HG03442 (cell line): ENCODE results near the gene LRRC18.

Experiments
- ATAC-seq: cut with Tn5 transposase; IDR thresholded peaks from one replicate; pipeline ENCODE4 v1.9.1; 2021; ENCODE audit warnings: mild to moderate bottlenecking, moderate library complexity; ENCODE audit not compliant: unreplicated experiment

LRRC18 gene

DNA sequence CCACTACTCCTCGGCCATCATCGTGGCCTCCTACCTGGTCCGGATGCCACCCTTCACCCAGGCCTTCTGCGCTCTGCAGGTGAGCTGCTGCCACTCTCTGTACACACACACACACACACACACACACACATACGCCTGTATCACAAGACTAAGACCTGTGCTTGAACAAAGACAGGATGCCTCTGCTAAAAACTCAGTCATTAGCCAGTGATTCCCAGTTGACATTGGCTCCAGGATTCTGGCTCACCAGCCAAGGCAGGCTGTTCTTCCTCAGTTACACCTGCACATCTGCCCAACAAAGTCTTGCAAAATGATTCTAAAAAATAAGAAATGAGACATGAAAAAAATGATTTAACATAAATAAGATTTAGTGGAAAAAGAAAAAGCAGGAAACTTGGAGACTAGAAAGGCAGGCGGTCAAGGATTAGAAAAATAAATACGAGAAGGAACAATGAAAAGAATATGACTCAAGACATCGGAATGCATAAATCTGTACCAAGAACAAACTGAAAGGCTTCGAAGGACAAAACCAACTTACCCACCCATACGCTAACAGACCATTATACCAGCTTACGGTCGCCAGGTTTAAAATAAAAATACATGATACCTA lies 7.4 kb upstream of the LRRC18 start:
- no peak for ATAC-seq

- ATAC-seq = no peak
Measured at GRCh38 chr10:48946332-48946731, 6.7 kb upstream of the LRRC18 start.

- ATAC-seq = no peak
Measured at GRCh38 chr10:48945441-48946130, 5.9 kb upstream of the LRRC18 start.

GRCh38 chr10:48944171-48944570 lies 4.5 kb upstream of the LRRC18 start:
- no peak for ATAC-seq

DNA sequence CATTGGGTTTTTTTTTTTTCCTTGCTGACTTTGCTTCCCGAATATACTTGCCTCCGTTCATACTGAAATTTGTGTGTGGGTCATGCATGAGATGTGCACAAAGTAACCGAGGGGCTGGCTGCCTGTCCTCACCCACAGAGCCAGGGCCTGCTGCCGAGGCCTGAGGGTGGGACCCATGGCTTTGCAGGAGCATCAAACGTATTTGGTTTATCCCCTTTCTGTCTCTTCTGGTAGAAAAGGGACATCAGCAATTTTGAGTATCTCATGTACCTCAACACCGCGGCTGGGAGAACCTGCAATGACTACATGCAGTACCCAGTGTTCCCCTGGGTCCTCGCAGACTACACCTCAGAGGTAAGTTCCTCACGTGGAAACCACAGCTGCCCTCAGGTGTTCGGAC lies 3.5 kb upstream of the LRRC18 start:
- no peak for ATAC-seq

DNA sequence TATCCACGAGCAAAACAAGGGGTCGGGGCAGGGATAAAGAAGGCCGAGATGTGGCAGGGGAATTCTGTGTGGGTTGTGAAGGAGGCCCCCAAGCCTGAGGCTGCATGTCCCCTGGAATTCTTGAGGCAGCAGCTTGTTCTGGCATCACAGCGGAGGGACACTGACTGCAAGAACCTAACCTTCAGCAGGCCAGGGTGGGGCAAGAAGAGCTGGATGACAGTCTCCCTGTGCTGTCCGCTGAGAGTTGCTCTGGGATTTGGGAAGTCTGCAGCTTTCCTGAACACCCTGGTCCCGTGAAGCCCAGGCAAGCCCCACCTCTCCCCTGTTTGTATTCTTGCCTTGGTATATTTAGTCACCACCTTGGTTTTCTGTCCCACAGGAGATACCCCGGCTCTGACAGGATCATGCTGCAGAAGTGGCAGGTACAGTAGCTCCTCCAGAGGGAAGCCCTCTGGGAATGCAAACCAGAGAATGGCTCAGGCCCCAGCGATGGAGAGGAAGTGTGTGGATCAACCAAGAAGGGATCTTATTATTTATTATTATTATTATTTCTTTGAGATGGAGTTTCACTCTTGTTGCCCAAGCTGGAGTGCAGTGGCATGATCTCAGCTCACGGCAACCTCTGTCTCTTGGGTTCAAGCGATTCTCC lies 1.9 kb upstream of the LRRC18 start:
- ATAC-seq = no peak

GRCh38 chr10:48940958-48941357 lies 1.3 kb upstream of the LRRC18 start:
- ATAC-seq = no peak

GRCh38 chr10:48940372-48940771 lies 732 bp upstream of the LRRC18 start:
- ATAC-seq = no peak

GRCh38 chr10:48938990-48939536 lies 577 bp downstream of the LRRC18 start:
- no peak for ATAC-seq

DNA sequence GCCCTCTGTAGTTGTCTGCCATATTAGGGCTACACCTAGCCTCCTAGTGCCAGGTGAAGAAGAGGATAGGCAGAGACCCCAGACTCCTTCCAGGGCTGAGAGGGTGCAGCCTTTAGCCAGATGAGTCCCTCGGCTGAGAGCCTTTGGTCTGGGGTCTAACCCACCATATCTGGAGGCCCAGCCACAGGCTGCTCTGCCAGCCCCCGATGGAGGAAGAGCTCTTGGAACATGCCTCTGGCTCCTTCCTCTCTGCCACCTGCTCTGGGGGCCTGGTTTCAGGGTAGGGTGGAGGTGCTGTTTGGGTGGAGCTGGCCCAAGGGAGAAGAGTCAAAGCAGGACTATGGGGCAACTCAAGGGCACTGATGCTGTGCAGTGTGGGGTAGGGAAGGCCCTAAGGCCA lies 1.4 kb downstream of the LRRC18 start:
- ATAC-seq = no peak

DNA sequence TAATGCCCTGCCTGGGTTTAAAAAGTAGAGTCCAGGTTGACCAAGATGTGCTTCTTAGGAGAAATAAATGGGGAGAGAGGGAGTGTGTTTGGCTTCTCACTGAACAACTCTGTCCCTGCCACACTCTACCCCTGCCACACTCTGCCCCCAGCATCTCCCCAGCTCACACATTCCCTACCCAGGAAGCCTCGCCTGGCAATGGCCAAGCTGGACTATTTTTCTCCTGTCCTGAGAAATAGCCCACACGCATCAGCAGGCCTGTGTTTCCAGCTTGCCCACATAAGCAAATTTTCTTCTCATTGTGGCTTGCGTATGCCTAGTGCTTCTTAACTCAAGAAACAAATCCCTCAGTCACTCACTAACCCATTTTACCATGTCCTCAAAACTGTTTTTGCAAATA lies 1.8 kb downstream of the LRRC18 start:
- no peak for ATAC-seq

- no peak for ATAC-seq
Measured at GRCh38 chr10:48935577-48935976, 4.1 kb downstream of the LRRC18 start.

DNA sequence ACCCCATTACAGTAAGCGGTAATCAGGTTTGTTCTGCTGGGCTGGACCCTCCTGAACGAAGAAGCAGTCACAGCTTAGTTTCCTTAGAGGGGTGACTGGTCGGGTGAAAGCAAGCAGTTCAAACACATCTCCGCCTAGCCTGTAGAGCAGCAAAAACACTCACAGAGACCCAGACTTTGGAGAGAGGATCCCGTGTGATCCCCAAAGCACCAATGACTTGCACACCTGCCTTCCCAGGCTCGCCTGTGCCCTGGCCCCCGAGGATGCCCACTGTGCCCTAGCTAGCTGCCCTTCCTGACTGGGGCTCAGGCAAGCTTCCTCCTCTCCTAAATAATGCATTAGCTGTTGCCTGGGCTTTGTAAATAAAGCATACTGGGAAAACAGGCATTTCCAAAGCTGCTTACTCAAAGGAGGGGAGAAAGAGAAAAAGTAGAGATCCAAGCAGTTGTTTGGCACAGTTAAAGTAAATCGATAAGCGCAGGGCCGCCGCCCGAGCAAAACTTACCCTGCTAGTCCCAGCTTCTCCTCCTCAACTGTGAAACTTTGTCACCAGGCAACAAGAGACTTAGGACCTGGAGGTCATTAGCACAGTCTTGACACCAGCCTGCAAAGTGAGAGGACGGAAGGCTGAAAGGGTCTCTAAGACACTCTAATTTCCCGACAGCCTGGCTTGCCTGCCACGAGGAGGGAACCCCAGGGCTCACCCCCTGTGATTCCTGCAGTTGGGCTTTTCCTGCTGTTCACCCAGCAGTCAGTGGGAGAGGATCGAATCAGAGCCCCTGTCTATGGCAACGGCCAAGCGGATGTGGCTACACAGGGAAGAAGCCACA lies 4.8 kb downstream of the LRRC18 start:
- ATAC-seq = no peak

DNA sequence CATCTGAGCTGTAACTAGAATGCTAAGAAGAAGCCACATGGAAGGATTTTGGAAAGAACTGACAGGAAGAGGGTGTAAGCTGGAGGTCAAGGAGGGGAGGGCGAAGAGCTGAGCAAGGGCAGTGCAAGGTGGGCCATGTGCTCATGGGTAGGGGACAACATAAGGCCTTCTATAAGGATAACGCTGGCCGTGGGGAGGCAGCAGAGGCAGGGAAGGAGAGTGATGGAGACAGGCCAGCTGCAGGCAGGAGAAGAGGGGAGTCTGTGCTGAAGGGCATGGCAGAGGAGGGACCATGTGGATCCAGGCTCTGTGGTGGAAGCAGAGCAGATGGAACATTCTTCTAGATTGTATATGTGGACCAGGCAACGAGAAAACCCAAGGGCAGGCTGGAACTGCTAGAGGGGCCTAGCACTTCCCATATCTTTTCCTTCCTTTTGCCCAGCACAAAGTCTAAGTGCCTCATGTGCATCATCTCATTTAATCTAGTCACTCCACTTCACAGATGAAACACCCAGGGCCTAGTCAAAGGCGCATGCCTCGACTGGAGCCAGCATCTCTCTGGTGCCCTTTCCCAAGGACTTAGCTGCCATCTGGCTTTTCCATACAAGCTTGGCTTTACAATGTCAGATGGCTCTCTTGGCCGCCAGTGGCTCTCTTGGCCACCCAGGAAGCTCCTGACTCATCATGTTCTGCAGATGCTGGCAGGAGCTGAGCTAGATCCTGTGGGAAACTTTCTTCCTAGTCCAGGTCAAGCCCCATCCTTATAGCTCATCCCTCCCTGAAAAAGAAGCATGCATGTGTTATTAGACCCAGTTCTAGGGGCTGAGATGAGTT lies 6.6 kb downstream of the LRRC18 start:
- ATAC-seq = no peak

- ATAC-seq = no peak
Measured at GRCh38 chr10:48931188-48931587, 8.5 kb downstream of the LRRC18 start.

DNA sequence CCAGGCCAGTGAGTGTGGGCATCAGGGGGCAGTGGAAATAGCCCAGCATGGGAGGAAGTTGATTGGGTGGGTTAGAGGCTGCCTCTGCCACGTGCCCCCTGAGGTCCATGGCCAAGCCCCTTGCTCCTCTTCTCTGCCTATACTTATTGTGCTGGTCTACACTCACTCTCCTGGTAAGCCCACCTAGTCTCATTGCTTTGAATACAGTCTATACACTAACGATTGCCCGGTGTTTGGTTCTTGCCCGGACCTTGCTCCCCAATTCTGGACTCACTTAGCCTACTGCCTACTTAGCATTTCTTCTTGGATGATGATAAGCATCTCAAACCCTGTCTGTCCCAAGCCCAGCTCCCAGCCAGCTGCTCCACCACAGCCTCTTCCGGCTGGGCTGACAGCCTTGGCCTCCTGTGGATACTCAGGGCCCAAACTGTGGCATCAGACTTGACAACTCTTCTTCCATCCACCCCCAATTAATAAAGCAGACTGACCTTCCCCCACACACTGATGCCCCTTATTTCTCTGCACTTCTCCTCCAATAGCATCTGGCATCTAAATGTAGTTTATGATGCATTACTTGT lies 10.1 kb downstream of the LRRC18 start:
- ATAC-seq = no peak

DNA sequence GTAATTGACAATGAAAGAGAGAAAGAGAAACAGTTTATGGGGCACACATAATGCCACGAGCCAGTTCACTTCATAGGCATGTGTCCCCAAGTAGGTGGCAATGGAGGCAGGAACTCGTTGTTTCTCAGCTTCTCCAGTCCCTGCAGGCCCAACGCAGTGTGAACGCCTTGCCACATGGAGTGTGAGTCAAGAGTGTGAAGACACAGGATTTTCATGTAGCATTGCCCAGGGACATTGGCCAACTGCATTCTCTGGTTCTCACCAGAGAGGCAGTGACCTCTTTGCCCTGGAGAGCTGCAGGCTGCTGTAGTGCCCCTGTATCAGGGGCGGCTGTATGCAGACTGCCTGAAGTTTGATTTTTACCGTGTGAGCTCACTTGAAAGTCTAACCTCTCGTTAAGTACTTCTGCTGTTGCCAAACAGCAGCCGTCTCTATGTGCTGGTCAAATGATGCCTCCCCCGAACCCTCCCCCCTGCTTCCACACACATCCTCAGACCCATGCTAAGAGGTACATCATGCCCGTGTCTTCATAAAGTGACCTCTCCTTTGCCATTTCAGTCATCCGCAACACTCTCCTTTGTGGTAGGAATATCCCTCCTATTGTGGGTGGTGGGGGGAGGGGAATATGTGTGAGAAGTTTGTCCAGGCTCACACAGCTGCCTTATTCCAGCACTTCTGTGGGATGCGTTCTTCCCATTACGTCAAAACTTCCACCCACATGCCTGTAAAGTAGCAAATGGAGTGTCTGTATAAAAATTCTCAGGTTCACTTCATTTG lies 12.7 kb downstream of the LRRC18 start:
- ATAC-seq = no peak

GRCh38 chr10:48926255-48926654 lies 13.4 kb downstream of the LRRC18 start:
- no peak for ATAC-seq

GRCh38 chr10:48924988-48925387 lies 14.7 kb downstream of the LRRC18 start:
- no peak for ATAC-seq
